ENCODE data around the gene FBXW7. TPM values are rescaled to one million over a fixed set of nuclear protein-coding genes. Genes with fewer than 3 reads are reported as not detected.

The FBXW7 gene
- total RNA-seq, 1 donor = 366 TPM

- no peaks in the 10 kb centered on the region for H3K9me3 ChIP-seq (ENCODE audit: low read depth, low read length)
- H3K27me3 ChIP-seq (ENCODE audit: insufficient read depth, low read length) = no peaks in the 10 kb centered on the region
- peak overlapping the region; percentile 87 for H3K4me3 ChIP-seq (ENCODE audit: low read length)
- peaks cover 58% of the 10 kb centered on the region for H3K4me1 ChIP-seq (ENCODE audit: insufficient read depth, low read length)
Measured at GRCh38 chr4:152534541-152535359, 1.1 kb downstream of the FBXW7 start.

- no peaks in the 10 kb centered on the region for H3K9me3 ChIP-seq (ENCODE audit: low read depth, low read length)
- H3K27me3 ChIP-seq (ENCODE audit: insufficient read depth, low read length) = no peaks in the 10 kb centered on the region
- no peak overlapping the region for H3K4me3 ChIP-seq (ENCODE audit: low read length)
- peaks cover 41% of the 10 kb centered on the region for H3K4me1 ChIP-seq (ENCODE audit: insufficient read depth, low read length)
Measured at GRCh38 chr4:152531479-152531878, 4.4 kb downstream of the FBXW7 start.

GRCh38 chr4:152530600-152530999 is 5.3 kb downstream of the FBXW7 start:
- Histone ChIP-seq H3K9me3 (ENCODE audit: low read depth, low read length) (no peaks in the 10 kb centered on the region), H3K4me1 (ENCODE audit: insufficient read depth, low read length) (peaks cover 41% of the 10 kb centered on the region), H3K27me3 (ENCODE audit: insufficient read depth, low read length) (no peaks in the 10 kb centered on the region), H3K4me3 (ENCODE audit: low read length) (no peak overlapping the region)

- peaks cover 44% of the 10 kb centered on the region for H3K4me1 ChIP-seq (ENCODE audit: insufficient read depth, low read length)
- H3K4me3 ChIP-seq (ENCODE audit: low read length) = no peak overlapping the region
Measured at GRCh38 chr4:152529880-152530279, 6.0 kb downstream of the FBXW7 start.

GRCh38 chr4:152528060-152528459 is 7.8 kb downstream of the FBXW7 start:
- Histone ChIP-seq H3K9me3 (ENCODE audit: low read depth, low read length) (no peaks in the 10 kb centered on the region), H3K4me1 (ENCODE audit: insufficient read depth, low read length) (peaks cover 36% of the 10 kb centered on the region), H3K4me3 (ENCODE audit: low read length) (no peak overlapping the region), H3K27me3 (ENCODE audit: insufficient read depth, low read length) (no peaks in the 10 kb centered on the region)

More at GRCh38 chr4:152529880-152530279, 6.0 kb downstream of the FBXW7 start:
- Histone ChIP-seq H3K9me3 (ENCODE audit: low read depth, low read length) (no peaks in the 10 kb centered on the region), H3K27me3 (ENCODE audit: insufficient read depth, low read length) (no peaks in the 10 kb centered on the region)

DNA sequence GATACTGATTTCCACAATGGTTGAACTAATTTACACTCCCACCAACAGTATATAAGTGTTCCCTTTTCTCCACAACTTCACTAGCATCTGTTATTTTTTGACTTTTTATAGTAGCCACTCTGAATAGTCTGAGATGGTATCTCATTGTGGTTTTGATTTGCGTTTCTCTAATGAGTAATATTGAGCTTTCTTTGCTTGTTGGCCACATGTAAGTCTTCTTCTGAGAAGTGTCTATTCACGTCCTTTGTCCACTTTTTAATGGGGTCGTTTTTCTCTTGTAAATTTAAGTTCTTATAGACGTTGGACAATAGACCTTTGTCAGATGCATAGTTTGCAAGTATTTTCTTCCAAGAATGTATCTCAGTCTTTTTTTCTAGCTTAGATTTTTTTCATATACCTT is 10.0 kb downstream of the FBXW7 start:
- Histone ChIP-seq H3K4me3 (ENCODE audit: low read length) (no peak overlapping the region), H3K4me1 (ENCODE audit: insufficient read depth, low read length) (peaks cover 19% of the 10 kb centered on the region), H3K9me3 (ENCODE audit: low read depth, low read length) (no peaks in the 10 kb centered on the region), H3K27me3 (ENCODE audit: insufficient read depth, low read length) (no peaks in the 10 kb centered on the region)

DNA sequence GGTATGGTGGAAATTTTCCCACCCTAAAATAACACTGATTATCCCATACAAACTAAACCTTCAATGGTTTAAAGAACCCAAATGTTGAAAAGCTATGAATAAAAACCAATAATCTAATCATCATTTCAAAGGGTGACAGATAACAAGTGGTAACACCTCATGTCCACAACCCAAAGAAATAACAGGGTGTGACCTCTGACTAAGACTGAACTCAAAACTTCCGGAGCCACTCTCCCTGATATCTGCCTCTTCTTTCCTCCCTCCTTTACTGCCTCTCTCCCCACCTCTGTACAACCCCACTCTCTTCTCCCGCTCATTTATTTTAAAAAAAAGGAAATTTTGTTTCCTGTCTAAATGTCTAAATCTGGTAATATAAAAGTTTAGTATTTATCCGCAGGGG is 11.5 kb downstream of the FBXW7 start:
- Histone ChIP-seq H3K4me3 (ENCODE audit: low read length) (no peak overlapping the region), H3K4me1 (ENCODE audit: insufficient read depth, low read length) (peaks cover 13% of the 10 kb centered on the region), H3K27me3 (ENCODE audit: insufficient read depth, low read length) (no peaks in the 10 kb centered on the region), H3K9me3 (ENCODE audit: low read depth, low read length) (no peaks in the 10 kb centered on the region)

- Histone ChIP-seq H3K4me1 (ENCODE audit: insufficient read depth, low read length) (peaks cover 13% of the 10 kb centered on the region), H3K9me3 (ENCODE audit: low read depth, low read length) (no peaks in the 10 kb centered on the region)
Measured at GRCh38 chr4:152523731-152524130, 12.2 kb downstream of the FBXW7 start.

DNA sequence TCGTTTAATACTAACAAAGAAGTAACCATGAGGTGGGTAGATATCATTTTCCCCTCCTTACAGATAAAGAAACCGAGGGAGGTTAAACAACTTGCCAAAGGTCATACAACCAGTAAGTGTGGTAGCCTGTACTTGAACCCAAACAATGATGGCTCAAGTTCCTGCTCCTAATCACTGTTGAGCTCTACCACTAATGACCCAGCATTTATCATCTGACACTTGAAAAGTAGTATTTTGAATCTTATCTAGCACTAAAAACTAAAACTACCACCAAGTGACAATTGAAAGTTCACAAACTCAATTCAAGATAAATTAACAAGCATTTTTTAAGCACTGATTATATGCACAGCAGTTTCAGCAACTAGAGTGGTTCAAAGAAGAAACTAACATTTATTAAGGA is 13.1 kb downstream of the FBXW7 start:
- Histone ChIP-seq H3K4me3 (ENCODE audit: low read length) (no peak overlapping the region), H3K9me3 (ENCODE audit: low read depth, low read length) (no peaks in the 10 kb centered on the region), H3K27me3 (ENCODE audit: insufficient read depth, low read length) (no peaks in the 10 kb centered on the region), H3K4me1 (ENCODE audit: insufficient read depth, low read length) (peaks cover 13% of the 10 kb centered on the region)

More at GRCh38 chr4:152523731-152524130, 12.2 kb downstream of the FBXW7 start:
- Histone ChIP-seq H3K27me3 (ENCODE audit: insufficient read depth, low read length) (no peaks in the 10 kb centered on the region), H3K4me3 (ENCODE audit: low read length) (no peak overlapping the region)

- Histone ChIP-seq H3K4me3 (ENCODE audit: low read length) (no peak overlapping the region), H3K27me3 (ENCODE audit: insufficient read depth, low read length) (no peaks in the 10 kb centered on the region), H3K9me3 (ENCODE audit: low read depth, low read length) (no peaks in the 10 kb centered on the region), H3K4me1 (ENCODE audit: insufficient read depth, low read length) (peaks cover 9% of the 10 kb centered on the region)
Measured at GRCh38 chr4:152522245-152522644, 13.6 kb downstream of the FBXW7 start.

GRCh38 chr4:152516156-152516555 is 19.7 kb downstream of the FBXW7 start:
- no peaks in the 10 kb centered on the region for H3K9me3 ChIP-seq (ENCODE audit: low read depth, low read length)
- H3K4me3 ChIP-seq (ENCODE audit: low read length) = no peak overlapping the region
- peaks cover 8% of the 10 kb centered on the region for H3K4me1 ChIP-seq (ENCODE audit: insufficient read depth, low read length)
- no peaks in the 10 kb centered on the region for H3K27me3 ChIP-seq (ENCODE audit: insufficient read depth, low read length)

DNA sequence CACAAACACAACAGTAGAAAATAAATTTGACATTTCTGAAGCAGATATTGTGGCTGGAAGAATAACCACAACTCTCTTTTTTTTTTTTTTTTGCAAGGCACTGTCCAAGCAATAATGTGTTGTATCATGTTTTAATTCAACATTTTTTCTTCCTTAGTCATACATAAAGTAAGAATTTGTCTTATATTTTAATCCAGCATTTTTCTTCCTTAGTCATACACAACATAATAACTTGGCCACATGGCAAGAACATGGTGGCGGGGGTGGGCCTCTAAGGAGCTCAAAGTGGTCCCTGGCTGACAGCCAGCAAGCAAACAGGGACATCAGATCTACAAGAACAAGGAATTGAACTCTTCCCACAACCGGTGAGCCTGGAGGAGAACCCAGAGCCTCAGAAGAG is 20.2 kb downstream of the FBXW7 start:
- H3K27me3 ChIP-seq (ENCODE audit: insufficient read depth, low read length) = no peaks in the 10 kb centered on the region
- H3K9me3 ChIP-seq (ENCODE audit: low read depth, low read length) = no peaks in the 10 kb centered on the region
- H3K4me1 ChIP-seq (ENCODE audit: insufficient read depth, low read length) = peaks cover 12% of the 10 kb centered on the region
- H3K4me3 ChIP-seq (ENCODE audit: low read length) = no peak overlapping the region

GRCh38 chr4:152514356-152514755 is 21.5 kb downstream of the FBXW7 start:
- Histone ChIP-seq H3K27me3 (ENCODE audit: insufficient read depth, low read length) (no peaks in the 10 kb centered on the region), H3K4me3 (ENCODE audit: low read length) (no peak overlapping the region), H3K4me1 (ENCODE audit: insufficient read depth, low read length) (peaks cover 14% of the 10 kb centered on the region), H3K9me3 (ENCODE audit: low read depth, low read length) (no peaks in the 10 kb centered on the region)

DNA sequence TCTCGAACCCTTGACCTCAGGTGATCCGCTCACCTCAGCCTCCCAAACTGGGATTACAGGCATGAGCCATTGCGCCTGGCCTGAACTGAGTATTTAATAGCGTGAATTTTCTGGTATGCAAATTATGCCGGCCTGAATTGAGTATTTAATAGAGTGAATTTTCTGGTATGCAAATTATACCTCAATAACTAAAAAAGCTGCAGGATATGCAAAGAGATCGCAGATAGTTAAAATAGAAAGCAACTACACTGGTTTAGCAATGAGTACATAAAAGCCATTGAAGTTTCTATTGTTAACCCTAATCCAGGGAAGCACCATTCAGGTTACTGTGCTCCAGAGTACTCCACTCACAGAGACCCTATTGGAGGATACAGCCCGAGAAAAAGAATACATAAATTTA is 22.8 kb downstream of the FBXW7 start:
- Histone ChIP-seq H3K4me3 (ENCODE audit: low read length) (no peak overlapping the region), H3K4me1 (ENCODE audit: insufficient read depth, low read length) (peaks cover 14% of the 10 kb centered on the region), H3K27me3 (ENCODE audit: insufficient read depth, low read length) (no peaks in the 10 kb centered on the region), H3K9me3 (ENCODE audit: low read depth, low read length) (no peaks in the 10 kb centered on the region)

DNA sequence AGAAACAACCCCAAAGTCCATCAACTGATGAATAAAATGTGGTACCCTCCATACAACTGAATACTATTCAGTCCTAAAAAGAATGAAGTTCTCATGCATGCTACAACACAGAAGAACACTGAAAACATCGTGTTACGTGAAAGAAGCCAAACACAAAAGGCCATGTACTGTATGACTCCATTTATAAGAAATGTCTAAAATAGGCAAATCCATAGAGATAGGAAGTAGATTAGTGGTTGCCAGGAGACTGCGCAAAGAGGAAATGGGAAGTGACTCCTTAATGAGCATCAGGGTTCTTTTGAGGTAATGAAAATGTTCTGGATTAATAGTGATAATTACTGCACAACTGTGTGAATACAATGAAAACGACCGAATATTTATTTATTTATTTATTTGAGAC is 23.4 kb downstream of the FBXW7 start:
- peaks cover 14% of the 10 kb centered on the region for H3K4me1 ChIP-seq (ENCODE audit: insufficient read depth, low read length)
- no peaks in the 10 kb centered on the region for H3K9me3 ChIP-seq (ENCODE audit: low read depth, low read length)
- H3K4me3 ChIP-seq (ENCODE audit: low read length) = no peak overlapping the region
- no peaks in the 10 kb centered on the region for H3K27me3 ChIP-seq (ENCODE audit: insufficient read depth, low read length)
